Measurements from ENCODE around the gene SLC26A9. TPM values are rescaled to one million over a fixed set of nuclear protein-coding genes. Genes with fewer than 3 reads are reported as not detected.

SLC26A9 gene
- total and polyA plus RNA-seq, 10 of the 15 experiments (the other 5 are each of a cell fraction or from before 2014, with no cell fraction given), result 0.09 to 0.40 (median 0.17) TPM

DNA sequence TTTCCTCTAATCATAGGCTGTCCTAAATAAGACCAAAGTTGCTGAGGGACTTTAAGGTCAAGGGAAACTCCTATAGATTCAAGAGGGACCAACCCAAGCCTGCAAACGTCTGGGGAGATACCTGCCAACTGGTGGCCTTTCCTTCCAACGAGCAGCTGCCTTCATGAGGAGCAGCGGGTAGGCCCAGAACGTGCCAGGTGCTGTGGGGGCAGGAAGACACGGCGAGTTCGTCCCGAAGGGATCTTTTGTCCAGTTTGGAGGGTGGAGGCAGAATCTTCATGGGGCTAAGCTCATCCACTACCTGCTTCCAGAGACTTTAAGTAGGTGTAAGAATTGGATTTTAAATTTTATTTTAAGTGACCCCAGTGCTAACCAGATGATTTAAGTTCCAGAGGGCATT, 26.0 kb upstream of the SLC26A9 start:
- WGBS (ENCODE audit: insufficient coverage, insufficient replicate concordance, low lambda C conversion rate, missing lambda C conversion rate), result 53% methylated on average over 8 of the region's 8 CpGs
- Histone ChIP-seq H3K4me1 (ENCODE audit: control insufficient read depth, insufficient read depth, low read length) (no peaks in the 10 kb centered on the region), H3K9ac (ENCODE audit: control insufficient read depth, insufficient read depth, low read length) (no peak overlapping the region), H3K9me3 (replicated peaks; ENCODE audit: control insufficient read depth, insufficient read depth, low read length) (no peaks in the 10 kb centered on the region), H3K4me3 (no peak overlapping the region), H3K79me2 (ENCODE audit: control insufficient read depth, insufficient read depth, low read length) (no peaks in the 10 kb centered on the region), H3K27me3 (replicated peaks in 1 of 2; ENCODE audit: control insufficient read depth in 2 of 2, insufficient read depth in 2 of 2, low read length in 1 of 2) (no peaks in the 10 kb centered on the region; a peak in 2 of 4 replicates), H3K4me2 (ENCODE audit: control insufficient read depth, insufficient read depth) (no peak overlapping the region), H4K20me1 (ENCODE audit: control insufficient read depth, insufficient read depth) (no peaks in the 10 kb centered on the region), H3K27ac (ENCODE audit: control insufficient read depth, insufficient read depth) (no peak overlapping the region), H2AFZ (ENCODE audit: control insufficient read depth, low read depth, low read length) (no peak overlapping the region), H3K36me3 (ENCODE audit: control insufficient read depth in 2 of 2, insufficient read depth in 2 of 2, low read length in 1 of 2) (no peaks in the 10 kb centered on the region)
- ATAC-seq, result no peak
- in situ Hi-C loops (cut with MboI) (no loop called here), intact Hi-C loops (cut with micrococcal nuclease; ENCODE audit: unreplicated experiment) (no loop called here)
- ChIA-PET RAD21 (ENCODE audit: unreplicated experiment) (interaction anchor here (2.5 kb wide), 1 partner anchor 8 kb away, joined by 11 read pairs; no protein-coding TSS in a partner anchor), SMC1A (ENCODE audit: uncharacterized antibody, unreplicated experiment) (no interaction called here), POLR2A (no interaction called here), CTCF (interaction anchor here (1.2 to 2.5 kb wide), 4 partner anchors 8 to 311 kb away, joined by 3 to 25 read pairs (median 6); no protein-coding TSS in a partner anchor)
- TF ChIP-seq BCL11A (IDR thresholded peaks at IDR 0.05; ENCODE audit: low read depth, low read length) (no peak), BRCA1 (IDR thresholded peaks at IDR 0.05; ENCODE audit: low read depth, low read length) (no peak)
- no TSS peak for BruUV-seq (replicated peaks)
- no peak for FAIRE-seq
- no peak for DNase-seq (ENCODE audit: low read depth, low spot score)

DNA sequence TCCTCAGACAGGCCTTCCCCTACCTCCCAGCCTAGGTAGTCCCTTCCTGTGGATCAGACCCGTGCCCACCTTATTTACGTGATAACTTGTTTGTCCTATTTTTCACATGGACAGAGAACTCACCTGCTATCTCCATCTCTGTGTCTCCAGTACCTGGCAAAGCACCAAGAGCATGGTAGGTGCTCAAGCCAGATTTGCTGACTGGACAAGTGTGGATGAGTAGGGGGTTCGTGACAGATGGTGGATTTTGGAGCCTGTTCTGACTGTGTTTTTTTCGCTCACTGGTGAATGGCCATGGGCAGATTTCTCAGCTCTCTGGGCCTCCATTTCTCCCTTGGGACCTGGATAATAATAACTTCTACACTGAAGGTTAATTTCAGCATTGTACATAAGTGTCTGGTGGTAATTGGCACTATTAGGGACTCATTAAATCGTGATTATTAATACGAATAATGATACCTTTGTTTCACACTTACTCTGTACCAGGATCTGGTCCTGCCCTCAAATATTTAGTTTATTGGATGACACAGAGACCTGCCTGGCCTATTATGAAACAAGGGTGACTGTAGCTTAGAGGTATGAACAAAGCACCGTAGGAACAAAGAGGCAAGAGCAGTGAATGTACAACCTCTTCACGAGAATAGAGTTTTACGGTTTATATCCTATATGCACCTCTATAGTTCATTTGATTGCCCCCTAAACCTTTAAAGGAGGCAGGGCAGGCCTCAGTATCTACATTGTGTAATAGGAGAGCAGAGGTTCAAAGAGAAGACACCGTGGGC, 24.5 kb upstream of the SLC26A9 start:
- no peak overlapping the region for H3K27ac ChIP-seq (ENCODE audit: control insufficient read depth, insufficient read depth)
- no peak for FAIRE-seq
- H3K27me3 ChIP-seq (replicated peaks in 1 of 2; ENCODE audit: control insufficient read depth in 2 of 2, insufficient read depth in 2 of 2, low read length in 1 of 2), result peaks cover 0 to 2% of the 10 kb centered on the region in 2 experiments; a peak in 3 of 4 replicates
- no peak overlapping the region for H3K4me3 ChIP-seq
- SMC1A ChIA-PET (ENCODE audit: uncharacterized antibody, unreplicated experiment), result interaction anchor here (1.5 kb wide), 1 partner anchor 10 kb away, joined by 8 read pairs; no protein-coding TSS in a partner anchor
- H3K36me3 ChIP-seq (ENCODE audit: control insufficient read depth in 2 of 2, insufficient read depth in 2 of 2, low read length in 1 of 2), result no peaks in the 10 kb centered on the region
- RAD21 ChIA-PET (ENCODE audit: unreplicated experiment), result interaction anchor here (2.5 kb wide), 1 partner anchor 9 kb away, joined by 11 read pairs; no protein-coding TSS in a partner anchor
- intact Hi-C loops (cut with micrococcal nuclease; ENCODE audit: unreplicated experiment), result no loop called here
- H3K9me3 ChIP-seq (replicated peaks; ENCODE audit: control insufficient read depth, insufficient read depth, low read length), result no peaks in the 10 kb centered on the region
- no peak overlapping the region for H2AFZ ChIP-seq (ENCODE audit: control insufficient read depth, low read depth, low read length)
- ATAC-seq, result no peak
- 34% methylated on average over 10 of the region's 10 CpGs for WGBS (ENCODE audit: insufficient coverage, insufficient replicate concordance, low lambda C conversion rate, missing lambda C conversion rate)
- POLR2A ChIA-PET, result no interaction called here
- no peak overlapping the region for H3K9ac ChIP-seq (ENCODE audit: control insufficient read depth, insufficient read depth, low read length)
- no peaks in the 10 kb centered on the region for H3K4me1 ChIP-seq (ENCODE audit: control insufficient read depth, insufficient read depth, low read length)
- no peaks in the 10 kb centered on the region for H3K79me2 ChIP-seq (ENCODE audit: control insufficient read depth, insufficient read depth, low read length)
- no peak overlapping the region for H3K4me2 ChIP-seq (ENCODE audit: control insufficient read depth, insufficient read depth)
- DNase-seq (ENCODE audit: low read depth, low spot score), result no peak
- CTCF ChIA-PET, result interaction anchor here (1.2 to 2.5 kb wide), 2 partner anchors 9 to 16 kb away, joined by 3 to 25 read pairs; no protein-coding TSS in a partner anchor
- no TSS peak for BruUV-seq (replicated peaks)
- no peaks in the 10 kb centered on the region for H4K20me1 ChIP-seq (ENCODE audit: control insufficient read depth, insufficient read depth)
- in situ Hi-C loops (cut with MboI), result no loop called here
- TF ChIP-seq BRCA1 (IDR thresholded peaks at IDR 0.05; ENCODE audit: low read depth, low read length) (no peak), ZNF24 (IDR thresholded peaks at IDR 0.05) (no peak), DPF2 (IDR thresholded peaks at IDR 0.05) (no peak), ASH2L (IDR thresholded peaks at IDR 0.05; ENCODE audit: borderline replicate concordance, low read depth) (no peak), SIN3A (IDR thresholded peaks at IDR 0.05; ENCODE audit: low read depth, low read length) (no peak), KAT2A (conservative IDR thresholded peaks at IDR 0.05; ENCODE audit: control insufficient read depth, low read depth, low read length) (no peak), HCFC1 (IDR thresholded peaks at IDR 0.05; ENCODE audit: low read length) (no peak), EED (IDR thresholded peaks at IDR 0.05; ENCODE audit: low read depth) (no peak), SUZ12 (IDR thresholded peaks at IDR 0.05; ENCODE audit: unreplicated experiment) (no peak), HDAC2 (IDR thresholded peaks at IDR 0.05) (no peak), JUND (IDR thresholded peaks at IDR 0.05; ENCODE audit: low read depth, low read length) (no peak)
- TF ChIP-seq, protein P1, sequence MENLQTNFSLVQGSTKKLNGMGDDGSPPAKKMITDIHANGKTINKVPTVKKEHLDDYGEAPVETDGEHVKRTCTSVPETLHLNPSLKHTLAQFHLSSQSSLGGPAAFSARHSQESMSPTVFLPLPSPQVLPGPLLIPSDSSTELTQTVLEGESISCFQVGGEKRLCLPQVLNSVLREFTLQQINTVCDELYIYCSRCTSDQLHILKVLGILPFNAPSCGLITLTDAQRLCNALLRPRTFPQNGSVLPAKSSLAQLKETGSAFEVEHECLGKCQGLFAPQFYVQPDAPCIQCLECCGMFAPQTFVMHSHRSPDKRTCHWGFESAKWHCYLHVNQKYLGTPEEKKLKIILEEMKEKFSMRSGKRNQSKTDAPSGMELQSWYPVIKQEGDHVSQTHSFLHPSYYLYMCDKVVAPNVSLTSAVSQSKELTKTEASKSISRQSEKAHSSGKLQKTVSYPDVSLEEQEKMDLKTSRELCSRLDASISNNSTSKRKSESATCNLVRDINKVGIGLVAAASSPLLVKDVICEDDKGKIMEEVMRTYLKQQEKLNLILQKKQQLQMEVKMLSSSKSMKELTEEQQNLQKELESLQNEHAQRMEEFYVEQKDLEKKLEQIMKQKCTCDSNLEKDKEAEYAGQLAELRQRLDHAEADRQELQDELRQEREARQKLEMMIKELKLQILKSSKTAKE (IDR thresholded peaks at IDR 0.05; ENCODE audit: low read depth, poor library complexity, severe bottlenecking), result no peak
